Epithelial cell of esophagus (primary cell): ENCODE data around the gene FUT9.
"Not testable (repeated sequence)": the region's sequence is repeated elsewhere in the genome, so short reads cannot be mapped to it uniquely, and the experiment has no call there.

Source experiments
- DNase-seq: peaks from one replicate; pipeline ENCODE4 v3.0.0; 2010; ENCODE audit warnings: low read depth
- H3K4me3 ChIP-seq: 2 replicates; pipeline ENCODE4 v1.5.1; 2011; ENCODE audit warnings: mild to moderate bottlenecking, low read length, control low read depth
- TF ChIP-seq, protein P1 (sequence below): IDR thresholded peaks from 2 replicates; pipeline ENCODE4 v1.5.1; 2011; ENCODE audit warnings: low read depth, mild to moderate bottlenecking, low read length, control low read depth, inconsistent platforms; ENCODE audit not compliant: insufficient read depth; ENCODE audit errors: missing control alignments

Gene FUT9

GRCh38 chr6:96237638-96238347 is 222.0 kb downstream of the FUT9 start:
- TF ChIP-seq, protein P1, sequence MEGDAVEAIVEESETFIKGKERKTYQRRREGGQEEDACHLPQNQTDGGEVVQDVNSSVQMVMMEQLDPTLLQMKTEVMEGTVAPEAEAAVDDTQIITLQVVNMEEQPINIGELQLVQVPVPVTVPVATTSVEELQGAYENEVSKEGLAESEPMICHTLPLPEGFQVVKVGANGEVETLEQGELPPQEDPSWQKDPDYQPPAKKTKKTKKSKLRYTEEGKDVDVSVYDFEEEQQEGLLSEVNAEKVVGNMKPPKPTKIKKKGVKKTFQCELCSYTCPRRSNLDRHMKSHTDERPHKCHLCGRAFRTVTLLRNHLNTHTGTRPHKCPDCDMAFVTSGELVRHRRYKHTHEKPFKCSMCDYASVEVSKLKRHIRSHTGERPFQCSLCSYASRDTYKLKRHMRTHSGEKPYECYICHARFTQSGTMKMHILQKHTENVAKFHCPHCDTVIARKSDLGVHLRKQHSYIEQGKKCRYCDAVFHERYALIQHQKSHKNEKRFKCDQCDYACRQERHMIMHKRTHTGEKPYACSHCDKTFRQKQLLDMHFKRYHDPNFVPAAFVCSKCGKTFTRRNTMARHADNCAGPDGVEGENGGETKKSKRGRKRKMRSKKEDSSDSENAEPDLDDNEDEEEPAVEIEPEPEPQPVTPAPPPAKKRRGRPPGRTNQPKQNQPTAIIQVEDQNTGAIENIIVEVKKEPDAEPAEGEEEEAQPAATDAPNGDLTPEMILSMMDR = no peak
- no peak for DNase-seq
- H3K4me3 ChIP-seq = no peak overlapping the region

DNA sequence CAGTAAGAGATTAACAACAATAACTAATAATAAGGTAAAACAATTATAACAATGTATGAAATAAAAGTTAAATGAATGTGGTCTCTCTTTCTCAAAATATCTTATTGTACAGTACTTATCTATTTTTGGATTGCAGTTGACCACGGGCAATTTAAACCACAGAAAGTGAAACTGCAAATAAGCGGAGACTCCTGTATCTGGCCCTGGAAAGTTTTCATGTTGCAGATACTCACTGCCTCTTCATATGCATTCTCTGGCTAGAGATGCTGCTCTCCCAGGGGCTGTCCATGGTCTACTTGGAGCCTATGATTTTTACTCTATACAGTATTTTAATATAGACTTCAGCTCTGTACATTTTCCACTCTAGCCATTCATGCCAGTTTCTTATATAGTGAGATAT is 230.8 kb downstream of the FUT9 start:
- TF ChIP-seq, protein P1 = no peak
- no peak overlapping the region for H3K4me3 ChIP-seq
- no peak for DNase-seq

DNA sequence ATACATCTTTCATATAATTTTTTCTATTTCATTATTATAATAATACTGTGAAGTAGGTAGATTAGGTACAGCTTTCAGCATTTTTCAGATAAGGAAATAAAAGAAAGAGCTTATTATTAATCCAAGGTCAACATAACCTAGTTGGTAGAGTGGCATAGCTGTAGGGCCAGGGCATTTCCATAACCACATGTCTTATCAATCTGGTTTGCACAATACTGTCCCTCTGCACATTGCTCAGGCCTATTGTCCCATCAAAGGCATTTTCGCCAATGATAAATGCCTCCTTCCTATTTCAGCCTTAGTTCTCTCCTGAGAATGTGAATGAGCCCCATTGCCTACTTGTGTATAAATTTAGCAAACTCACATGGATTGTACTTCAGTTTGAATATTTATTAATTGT is 234.0 kb downstream of the FUT9 start:
- no peak for DNase-seq
- no peak overlapping the region for H3K4me3 ChIP-seq
- TF ChIP-seq, protein P1 = no peak

DNA sequence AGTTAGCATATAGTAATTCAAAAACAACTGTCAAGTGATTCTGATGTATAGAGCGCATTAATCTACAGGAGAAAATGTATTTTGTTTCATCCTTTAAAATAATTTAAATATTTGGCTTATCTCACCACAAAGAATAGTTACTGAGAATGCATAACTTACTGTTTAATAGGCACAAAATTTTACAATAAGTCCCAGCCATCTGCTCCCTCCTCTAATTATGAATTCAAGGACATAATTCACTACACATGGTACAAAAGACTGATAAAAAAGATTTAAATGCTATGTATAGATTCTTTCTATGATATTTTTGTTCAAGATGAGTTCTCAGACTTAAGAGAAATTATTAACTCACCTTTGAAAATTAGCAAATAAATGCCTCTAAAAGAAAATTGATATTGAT is 242.0 kb downstream of the FUT9 start:
- no peak for DNase-seq
- no peak overlapping the region for H3K4me3 ChIP-seq
- TF ChIP-seq, protein P1 = no peak

DNA sequence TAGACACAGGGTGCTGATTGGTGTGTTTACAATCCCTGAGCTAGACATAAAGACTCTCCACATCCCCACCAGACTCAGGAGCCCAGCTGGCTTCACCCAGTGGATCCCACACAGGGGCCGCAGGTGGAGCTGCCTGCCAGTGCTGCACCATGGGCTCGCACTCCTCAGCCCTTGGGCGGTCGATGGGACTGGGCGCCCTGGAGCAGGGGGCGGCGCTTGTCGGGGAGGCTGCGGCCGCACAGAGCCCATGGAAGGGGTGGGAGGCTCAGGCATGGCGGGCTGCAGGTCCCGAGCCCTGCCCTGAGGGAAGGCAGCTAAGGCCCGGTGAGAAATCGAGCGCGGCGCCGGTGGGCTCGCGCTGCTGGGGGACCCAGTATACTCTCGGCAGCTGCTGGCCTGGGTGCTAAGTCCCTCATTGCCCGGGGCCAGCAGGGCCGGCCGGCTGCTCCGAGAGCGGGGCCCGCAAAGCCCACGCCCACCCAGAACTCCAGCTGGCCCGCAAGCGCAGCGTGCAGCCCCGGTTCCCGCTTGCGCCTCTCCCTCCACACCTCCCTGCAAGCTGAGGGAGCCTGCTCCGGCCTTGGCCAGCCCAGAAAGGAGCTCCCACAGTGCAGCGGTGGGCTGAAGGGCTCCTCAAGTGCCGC is 245.1 kb downstream of the FUT9 start:
- not testable (repeated sequence) for DNase-seq, H3K4me3 ChIP-seq
